HG02678 (cell line): Measurements from ENCODE around the gene RPL10A.

ENCODE experiments used
- ATAC-seq: cut with Tn5 transposase; IDR thresholded peaks from one replicate; pipeline ENCODE4 v1.9.1; 2021; ENCODE audit warnings: mild to moderate bottlenecking, moderate library complexity; ENCODE audit not compliant: unreplicated experiment

The RPL10A gene

GRCh38 chr6:35489995-35490791 is 22.0 kb downstream of the RPL10A start:
- ATAC-seq = no peak

GRCh38 chr6:35490821-35491557 is 22.8 kb downstream of the RPL10A start:
- ATAC-seq = no peak

GRCh38 chr6:35491558-35492257 is 23.5 kb downstream of the RPL10A start:
- ATAC-seq = no peak

- no peak for ATAC-seq
Measured at GRCh38 chr6:35492258-35492973, 24.2 kb downstream of the RPL10A start.

- ATAC-seq = no peak
Measured at GRCh38 chr6:35492974-35493284, 24.7 kb downstream of the RPL10A start.

GRCh38 chr6:35493307-35493983 is 25.2 kb downstream of the RPL10A start:
- no peak for ATAC-seq

GRCh38 chr6:35494161-35494563 is 26.0 kb downstream of the RPL10A start:
- no peak for ATAC-seq

- no peak for ATAC-seq
Measured at GRCh38 chr6:35495258-35496035, 27.2 kb downstream of the RPL10A start.

- ATAC-seq = no peak
Measured at GRCh38 chr6:35496036-35496840, 28.0 kb downstream of the RPL10A start.

GRCh38 chr6:35496841-35497570 is 28.8 kb downstream of the RPL10A start, which contains the start of gene TEAD3:
TEAD3 (minus strand) TSS chr6:35497079.
- no peak for ATAC-seq

GRCh38 chr6:35497571-35498421 is 29.6 kb downstream of the RPL10A start:
- ATAC-seq = no peak

- ATAC-seq = no peak
Measured at GRCh38 chr6:35498422-35499067, 30.3 kb downstream of the RPL10A start.

- ATAC-seq = no peak
Measured at GRCh38 chr6:35499372-35499771, 31.2 kb downstream of the RPL10A start.

GRCh38 chr6:35500782-35501181 is 32.6 kb downstream of the RPL10A start:
- ATAC-seq = no peak

GRCh38 chr6:35501784-35502183 is 33.6 kb downstream of the RPL10A start:
- no peak for ATAC-seq

- no peak for ATAC-seq
Measured at GRCh38 chr6:35503534-35503933, 35.3 kb downstream of the RPL10A start.

- ATAC-seq = no peak
Measured at GRCh38 chr6:35505999-35506412, 37.8 kb downstream of the RPL10A start.
